ENCODE measurements around the gene RASSF4.
A peak's percentile ranks its signal among the peaks of the same experiment; 100 is the strongest.

The RASSF4 gene

GRCh38 chr10:44977287-44978212 lies 17.9 kb downstream of the RASSF4 start:
- no peak for TF ChIP-seq CTCF (IDR thresholded peaks at IDR 0.05; ENCODE audit: insufficient read depth, low read depth, low read length, missing control alignments)

GRCh38 chr10:44978213-44978569 lies 18.6 kb downstream of the RASSF4 start:
- no peak overlapping the region for H3K4me3 ChIP-seq (ENCODE audit: low read length)
- DNase-seq (ENCODE audit: low read depth): no peak
- TF ChIP-seq CTCF (IDR thresholded peaks at IDR 0.05; ENCODE audit: insufficient read depth, low read depth, low read length, missing control alignments): no peak

More at GRCh38 chr10:44977287-44978212, 17.9 kb downstream of the RASSF4 start:
- DNase-seq (ENCODE audit: low read depth): no peak
- H3K4me3 ChIP-seq (ENCODE audit: low read length): no peak overlapping the region

GRCh38 chr10:44978570-44979280 lies 19.1 kb downstream of the RASSF4 start, which contains the start of gene DEPP1:
Gene DEPP1 (minus strand): TSS chr10:44978809. CDS start chr10:44978030, 779 bp downstream.
- peak; percentile 91 for DNase-seq (ENCODE audit: low read depth)
- TF ChIP-seq CTCF (IDR thresholded peaks at IDR 0.05; ENCODE audit: insufficient read depth, low read depth, low read length, missing control alignments): peak; percentile 31
- H3K4me3 ChIP-seq (ENCODE audit: low read length): no peak within 1 kb of the TSS

GRCh38 chr10:44979281-44980191 lies 19.9 kb downstream of the RASSF4 start:
- no peak overlapping the region for H3K4me3 ChIP-seq (ENCODE audit: low read length)
- no peak for TF ChIP-seq CTCF (IDR thresholded peaks at IDR 0.05; ENCODE audit: insufficient read depth, low read depth, low read length, missing control alignments)
- DNase-seq (ENCODE audit: low read depth): peak; percentile 67

- peak; percentile 59 for DNase-seq (ENCODE audit: low read depth)
- no peak overlapping the region for H3K4me3 ChIP-seq (ENCODE audit: low read length)
- no peak for TF ChIP-seq CTCF (IDR thresholded peaks at IDR 0.05; ENCODE audit: insufficient read depth, low read depth, low read length, missing control alignments)
Observed at GRCh38 chr10:44980309-44981171, 20.9 kb downstream of the RASSF4 start.
